Measurements from ENCODE around the gene CALHM5. TPM values are rescaled to one million over a fixed set of nuclear protein-coding genes. Genes with fewer than 3 reads are reported as not detected.

The CALHM5 gene, protein sequence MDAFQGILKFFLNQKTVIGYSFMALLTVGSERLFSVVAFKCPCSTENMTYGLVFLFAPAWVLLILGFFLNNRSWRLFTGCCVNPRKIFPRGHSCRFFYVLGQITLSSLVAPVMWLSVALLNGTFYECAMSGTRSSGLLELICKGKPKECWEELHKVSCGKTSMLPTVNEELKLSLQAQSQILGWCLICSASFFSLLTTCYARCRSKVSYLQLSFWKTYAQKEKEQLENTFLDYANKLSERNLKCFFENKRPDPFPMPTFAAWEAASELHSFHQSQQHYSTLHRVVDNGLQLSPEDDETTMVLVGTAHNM
- 0.91 TPM for polyA plus RNA-seq
- long read RNA-seq, donor 1, result 0 reads
- long read RNA-seq, donor 2, full-length matches to known transcripts, result 1 of 1 reads
- long read RNA-seq, donor 2, partial matches to known transcripts, result 0 of 1 reads
- long read RNA-seq, donor 2, other reads (novel, unspliced or antisense), result 0 of 1 reads
- long read RNA-seq, donor 3, result 0 reads
- long read RNA-seq, donor 4, result 0 reads
- long read RNA-seq, donor 5, full-length matches to known transcripts, result 1 of 1 reads
- long read RNA-seq, donor 5, partial matches to known transcripts, result 0 of 1 reads
- long read RNA-seq, donor 5, other reads (novel, unspliced or antisense), result 0 of 1 reads
- long read RNA-seq, donor 6, full-length matches to known transcripts, result 1 of 1 reads
- long read RNA-seq, donor 6, partial matches to known transcripts, result 0 of 1 reads
- long read RNA-seq, donor 6, other reads (novel, unspliced or antisense), result 0 of 1 reads
- long read RNA-seq, donor 7, full-length matches to known transcripts, result 1 of 1 reads
- long read RNA-seq, donor 7, partial matches to known transcripts, result 0 of 1 reads
- long read RNA-seq, donor 7, other reads (novel, unspliced or antisense), result 0 of 1 reads
- long read RNA-seq, donor 8, full-length matches to known transcripts, result 4 of 4 reads
- long read RNA-seq, donor 8, partial matches to known transcripts, result 0 of 4 reads
- long read RNA-seq, donor 8, other reads (novel, unspliced or antisense), result 0 of 4 reads
- long read RNA-seq, donor 9, full-length matches to known transcripts, result 1 of 1 reads
- long read RNA-seq, donor 9, partial matches to known transcripts, result 0 of 1 reads
- long read RNA-seq, donor 9, other reads (novel, unspliced or antisense), result 0 of 1 reads
- long read RNA-seq, donor 10, result 0 reads
- long read RNA-seq, donor 11, result 0 reads

GRCh38 chr6:116511424-116512110 lies at the start of gene CALHM5:
CALHM5 (plus strand) TSS chr6:116511639; CDS start chr6:116511697, 58 bp downstream.
- Histone ChIP-seq H3K4me3 (ENCODE audit: low read length) (peak within 1 kb of the TSS; percentile 3), H3K4me1 (ENCODE audit: control insufficient read depth, insufficient read depth, low read length) (no peaks in the 10 kb centered on the region), H3K27ac (ENCODE audit: low read length) (peak within 1 kb of the TSS; percentile 8), H3K36me3 (ENCODE audit: control insufficient read depth, insufficient read depth, low read length) (no peaks in the 10 kb centered on the region), H3K27me3 (ENCODE audit: control insufficient read depth, insufficient read depth, low read length) (no peaks in the 10 kb centered on the region), H3K9me3 (ENCODE audit: control insufficient read depth, low read depth, low read length) (no peaks in the 10 kb centered on the region)
- DNase-seq, result peak; percentile 26 to 27
- 0% methylated on average over 1 of the region's 10 CpGs for WGBS (ENCODE audit: insufficient coverage, low lambda C conversion rate)

GRCh38 chr6:116461932-116462885 lies 49.2 kb upstream of the CALHM5 start:
- H3K27ac ChIP-seq (ENCODE audit: low read length), result no peak overlapping the region
- peaks cover 23% of the 10 kb centered on the region for H3K27me3 ChIP-seq (ENCODE audit: control insufficient read depth, insufficient read depth, low read length)
- no peaks in the 10 kb centered on the region for H3K9me3 ChIP-seq (ENCODE audit: control insufficient read depth, low read depth, low read length)
- 100% methylated on average over 1 of the region's 84 CpGs for WGBS (ENCODE audit: insufficient coverage, low lambda C conversion rate)
- H3K4me1 ChIP-seq (ENCODE audit: control insufficient read depth, insufficient read depth, low read length), result peaks cover 9% of the 10 kb centered on the region
- peak; percentile 44 to 63 for DNase-seq
- H3K4me3 ChIP-seq (ENCODE audit: low read length), result peak overlapping the region; percentile 39
- H3K36me3 ChIP-seq (ENCODE audit: control insufficient read depth, insufficient read depth, low read length), result no peaks in the 10 kb centered on the region

- Histone ChIP-seq H3K27ac (ENCODE audit: low read length) (no peak overlapping the region), H3K4me3 (ENCODE audit: low read length) (no peak overlapping the region)
- 90% methylated on average over 2 of the region's 4 CpGs for WGBS (ENCODE audit: insufficient coverage, low lambda C conversion rate)
Measured at GRCh38 chr6:116463301-116463700, 48.1 kb upstream of the CALHM5 start.

DNA sequence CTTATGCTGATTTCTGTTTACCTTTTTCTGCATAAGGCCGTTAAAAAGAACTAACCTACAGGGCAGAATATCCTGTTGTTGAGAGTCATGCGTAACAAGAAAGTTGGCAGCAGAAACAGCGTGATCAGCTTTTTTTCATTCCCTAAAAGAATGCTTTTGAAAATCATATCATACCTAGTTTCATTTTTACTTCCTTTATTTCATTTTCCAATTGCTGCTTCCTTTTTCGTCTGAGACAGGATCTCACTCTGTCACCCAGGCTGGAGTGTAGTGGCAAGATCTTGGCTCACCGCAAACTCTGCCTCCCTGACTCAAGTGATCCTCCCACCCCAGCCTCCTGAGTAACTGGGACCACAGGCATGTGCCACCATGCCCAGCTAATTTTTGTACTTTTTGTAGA lies 46.2 kb upstream of the CALHM5 start:
- no peak overlapping the region for H3K27ac ChIP-seq (ENCODE audit: low read length)
- 81% methylated on average over 4 of the region's 5 CpGs for WGBS (ENCODE audit: insufficient coverage, low lambda C conversion rate)
- DNase-seq, result no peak

More at GRCh38 chr6:116463301-116463700, 48.1 kb upstream of the CALHM5 start:
- Histone ChIP-seq H3K4me1 (ENCODE audit: control insufficient read depth, insufficient read depth, low read length) (peaks cover 9% of the 10 kb centered on the region), H3K36me3 (ENCODE audit: control insufficient read depth, insufficient read depth, low read length) (no peaks in the 10 kb centered on the region), H3K27me3 (ENCODE audit: control insufficient read depth, insufficient read depth, low read length) (peaks cover 23% of the 10 kb centered on the region), H3K9me3 (ENCODE audit: control insufficient read depth, low read depth, low read length) (no peaks in the 10 kb centered on the region)
- no peak for DNase-seq

DNA sequence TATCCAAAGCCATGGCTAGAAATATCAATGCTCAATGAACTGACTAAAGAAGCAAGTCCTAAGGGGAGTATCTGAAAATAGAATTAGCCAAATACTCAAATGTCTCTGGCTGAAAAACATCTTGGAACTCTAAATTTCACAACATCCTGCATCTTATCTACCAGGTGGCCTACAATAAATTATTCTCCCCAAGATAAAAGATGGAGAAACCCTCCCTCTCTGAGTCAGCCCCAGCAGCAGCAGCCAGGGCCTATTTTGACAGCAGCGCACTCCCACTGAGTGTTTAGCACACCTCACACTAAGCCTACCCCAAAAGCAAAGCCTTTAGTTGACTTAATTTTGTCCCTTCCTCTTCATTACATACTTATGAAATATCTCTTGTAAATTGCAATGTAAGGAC lies 44.3 kb upstream of the CALHM5 start:
- no peak overlapping the region for H3K27ac ChIP-seq (ENCODE audit: low read length)
- H3K9me3 ChIP-seq (ENCODE audit: control insufficient read depth, low read depth, low read length), result no peaks in the 10 kb centered on the region
- no peak for DNase-seq
- no peak overlapping the region for H3K4me3 ChIP-seq (ENCODE audit: low read length)
- H3K36me3 ChIP-seq (ENCODE audit: control insufficient read depth, insufficient read depth, low read length), result no peaks in the 10 kb centered on the region
- no CpG with 5 or more reads among the region's 1 CpG for WGBS (ENCODE audit: insufficient coverage, low lambda C conversion rate)
- peaks cover 14% of the 10 kb centered on the region for H3K27me3 ChIP-seq (ENCODE audit: control insufficient read depth, insufficient read depth, low read length)
- peaks cover 4% of the 10 kb centered on the region for H3K4me1 ChIP-seq (ENCODE audit: control insufficient read depth, insufficient read depth, low read length)

More for the DNA sequence above, 46.2 kb upstream of the CALHM5 start:
- no peak overlapping the region for H3K4me3 ChIP-seq (ENCODE audit: low read length)
- H3K36me3 ChIP-seq (ENCODE audit: control insufficient read depth, insufficient read depth, low read length), result no peaks in the 10 kb centered on the region
- H3K27me3 ChIP-seq (ENCODE audit: control insufficient read depth, insufficient read depth, low read length), result peaks cover 21% of the 10 kb centered on the region
- peaks cover 9% of the 10 kb centered on the region for H3K4me1 ChIP-seq (ENCODE audit: control insufficient read depth, insufficient read depth, low read length)
- H3K9me3 ChIP-seq (ENCODE audit: control insufficient read depth, low read depth, low read length), result no peaks in the 10 kb centered on the region

GRCh38 chr6:116467514-116467913 lies 43.9 kb upstream of the CALHM5 start:
- Histone ChIP-seq H3K27me3 (ENCODE audit: control insufficient read depth, insufficient read depth, low read length) (peaks cover 11% of the 10 kb centered on the region), H3K27ac (ENCODE audit: low read length) (no peak overlapping the region), H3K9me3 (ENCODE audit: control insufficient read depth, low read depth, low read length) (no peaks in the 10 kb centered on the region), H3K4me3 (ENCODE audit: low read length) (no peak overlapping the region), H3K36me3 (ENCODE audit: control insufficient read depth, insufficient read depth, low read length) (no peaks in the 10 kb centered on the region), H3K4me1 (ENCODE audit: control insufficient read depth, insufficient read depth, low read length) (peaks cover under 1% of the 10 kb centered on the region)
- no peak for DNase-seq

- no peak for DNase-seq
- H3K4me1 ChIP-seq (ENCODE audit: control insufficient read depth, insufficient read depth, low read length), result no peaks in the 10 kb centered on the region
- H3K9me3 ChIP-seq (ENCODE audit: control insufficient read depth, low read depth, low read length), result no peaks in the 10 kb centered on the region
- no peak overlapping the region for H3K27ac ChIP-seq (ENCODE audit: low read length)
- no peaks in the 10 kb centered on the region for H3K36me3 ChIP-seq (ENCODE audit: control insufficient read depth, insufficient read depth, low read length)
- H3K4me3 ChIP-seq (ENCODE audit: low read length), result no peak overlapping the region
- no CpG with 5 or more reads among the region's 1 CpG for WGBS (ENCODE audit: insufficient coverage, low lambda C conversion rate)
- peaks cover 5% of the 10 kb centered on the region for H3K27me3 ChIP-seq (ENCODE audit: control insufficient read depth, insufficient read depth, low read length)
Measured at GRCh38 chr6:116468293-116468692, 43.1 kb upstream of the CALHM5 start.

GRCh38 chr6:116471531-116471930 lies 39.9 kb upstream of the CALHM5 start:
- Histone ChIP-seq H3K27ac (ENCODE audit: low read length) (no peak overlapping the region), H3K9me3 (ENCODE audit: control insufficient read depth, low read depth, low read length) (no peaks in the 10 kb centered on the region), H3K36me3 (ENCODE audit: control insufficient read depth, insufficient read depth, low read length) (no peaks in the 10 kb centered on the region), H3K27me3 (ENCODE audit: control insufficient read depth, insufficient read depth, low read length) (no peaks in the 10 kb centered on the region), H3K4me1 (ENCODE audit: control insufficient read depth, insufficient read depth, low read length) (no peaks in the 10 kb centered on the region), H3K4me3 (ENCODE audit: low read length) (no peak overlapping the region)
- no CpG with 5 or more reads among the region's 1 CpG for WGBS (ENCODE audit: insufficient coverage, low lambda C conversion rate)
- no peak for DNase-seq

DNA sequence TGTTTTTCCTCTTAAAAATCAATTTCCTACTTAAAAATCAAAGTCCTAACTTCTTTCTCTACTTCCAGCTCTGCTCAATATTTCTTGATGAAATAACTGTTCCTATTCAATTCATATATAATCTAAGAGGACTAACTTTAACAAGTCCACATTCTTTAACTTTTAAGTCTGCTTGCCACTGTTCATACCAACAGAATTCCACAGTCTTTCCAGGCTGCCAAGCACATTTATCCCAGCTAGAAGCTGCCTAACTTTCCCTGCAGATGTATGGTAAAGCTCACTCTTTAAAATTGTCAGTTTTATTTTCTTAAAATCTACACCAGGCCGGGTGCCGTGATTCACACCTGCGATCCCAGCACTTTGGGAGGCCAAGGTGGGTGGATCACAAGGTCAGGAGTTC lies 38.7 kb upstream of the CALHM5 start:
- Histone ChIP-seq H3K4me3 (ENCODE audit: low read length) (no peak overlapping the region), H3K9me3 (ENCODE audit: control insufficient read depth, low read depth, low read length) (no peaks in the 10 kb centered on the region), H3K4me1 (ENCODE audit: control insufficient read depth, insufficient read depth, low read length) (no peaks in the 10 kb centered on the region), H3K27ac (ENCODE audit: low read length) (no peak overlapping the region), H3K27me3 (ENCODE audit: control insufficient read depth, insufficient read depth, low read length) (no peaks in the 10 kb centered on the region), H3K36me3 (ENCODE audit: control insufficient read depth, insufficient read depth, low read length) (no peaks in the 10 kb centered on the region)
- no CpG with 5 or more reads among the region's 3 CpGs for WGBS (ENCODE audit: insufficient coverage, low lambda C conversion rate)
- DNase-seq, result no peak
